Upper lobe of right lung (tissue), 1 donor: ENCODE data around the gene TNFRSF11A. TPM values are rescaled to one million over a fixed set of nuclear protein-coding genes. Genes with fewer than 3 reads are reported as not detected.

Experiments used
- ATAC-seq: fragments of 200-7000 bp; cut with Tn5 transposase; one replicate; pipeline ENCODE4 v1.9.1; 2020; ENCODE audit warnings: mild to moderate bottlenecking, moderate library complexity
- DNase-seq: peaks from one replicate; pipeline ENCODE4 v3.0.0-alpha.2; 2020
- H3K27ac ChIP-seq: fragments of 200-600 bp; one replicate; pipeline ENCODE4 v1.8.0; 2022
- H3K27me3 ChIP-seq: fragments of 200-600 bp; one replicate; pipeline ENCODE4 v1.8.0; 2022; ENCODE audit warnings: mild to moderate bottlenecking
- H3K36me3 ChIP-seq: fragments of 200-600 bp; one replicate; pipeline ENCODE4 v1.8.0; 2022
- H3K4me1 ChIP-seq: fragments of 200-600 bp; one replicate; pipeline ENCODE4 v1.8.0; 2022
- H3K4me3 ChIP-seq: fragments of 200-600 bp; one replicate; pipeline ENCODE4 v1.8.0; 2022; ENCODE audit warnings: mild to moderate bottlenecking
- H3K9me3 ChIP-seq: fragments of 200-600 bp; one replicate; pipeline ENCODE4 v1.8.0; 2022
- CTCF ChIP-seq: fragments of 200-600 bp; IDR thresholded peaks from one replicate; pipeline ENCODE4 v1.8.0; 2022; ENCODE audit warnings: antibody characterized with exemption
- intact Hi-C: fragments of 100-400 bp; cut with DNase I; formaldehyde crosslinking; loops from one replicate; pipeline ENCODE4 v1.11.0; 2022
- total RNA-seq: library from RNA; stranded (reverse); fragmentation: NEBNext Ultra II Directional; extraction: Animal tissue kit (Norgen Biotek cat#: 25700); gene quantifications from one replicate; pipeline ENCODE4 v1.2.1, GENCODE V29; 2021
- donor health status: DM: no; HTN: yes; CAD: no; lungs with severe emphysema.

TNFRSF11A gene
- total RNA-seq, 1 donor from 2014 or later, result 2.5 TPM

GRCh38 chr18:62370366-62370765 lies 45.3 kb downstream of the TNFRSF11A start:
- TF ChIP-seq CTCF, result no peak
- Histone ChIP-seq H3K4me3 (no peak overlapping the region), H3K27me3 (no peaks in the 10 kb centered on the region), H3K9me3 (no peaks in the 10 kb centered on the region), H3K4me1 (no peaks in the 10 kb centered on the region), H3K36me3 (no peaks in the 10 kb centered on the region), H3K27ac (no peak overlapping the region)
- intact Hi-C loops, result no loop called here
- ATAC-seq, result no peak
- DNase-seq, result no peak

GRCh38 chr18:62371436-62371835 lies 46.3 kb downstream of the TNFRSF11A start:
- H3K9me3 ChIP-seq, result no peaks in the 10 kb centered on the region
- H3K4me1 ChIP-seq, result no peaks in the 10 kb centered on the region
- ATAC-seq, result no peak
- no peak overlapping the region for H3K4me3 ChIP-seq
- no peaks in the 10 kb centered on the region for H3K36me3 ChIP-seq
- no peaks in the 10 kb centered on the region for H3K27me3 ChIP-seq
- intact Hi-C loops, result no loop called here
- no peak for DNase-seq
- no peak overlapping the region for H3K27ac ChIP-seq
- TF ChIP-seq CTCF, result no peak

- H3K4me1 ChIP-seq, result no peaks in the 10 kb centered on the region
- no peak overlapping the region for H3K27ac ChIP-seq
- no peak for DNase-seq
- H3K9me3 ChIP-seq, result no peaks in the 10 kb centered on the region
- no peak for TF ChIP-seq CTCF
- ATAC-seq, result no peak
- no peak overlapping the region for H3K4me3 ChIP-seq
- no peaks in the 10 kb centered on the region for H3K36me3 ChIP-seq
- H3K27me3 ChIP-seq, result no peaks in the 10 kb centered on the region
- intact Hi-C loops, result no loop called here
These were observed 47.0 kb downstream of the TNFRSF11A start for GRCh38 chr18:62372156-62372555.

GRCh38 chr18:62372882-62373281 lies 47.8 kb downstream of the TNFRSF11A start:
- H3K36me3 ChIP-seq, result no peaks in the 10 kb centered on the region
- intact Hi-C loops, result no loop called here
- no peak overlapping the region for H3K4me3 ChIP-seq
- no peaks in the 10 kb centered on the region for H3K27me3 ChIP-seq
- no peak for ATAC-seq
- DNase-seq, result no peak
- no peak for TF ChIP-seq CTCF
- H3K27ac ChIP-seq, result no peak overlapping the region
- no peaks in the 10 kb centered on the region for H3K4me1 ChIP-seq
- no peaks in the 10 kb centered on the region for H3K9me3 ChIP-seq

- DNase-seq (no peak), ATAC-seq (no peak)
- H3K27me3 ChIP-seq, result no peaks in the 10 kb centered on the region
- H3K27ac ChIP-seq, result no peak overlapping the region
- H3K9me3 ChIP-seq, result no peaks in the 10 kb centered on the region
- no peak overlapping the region for H3K4me3 ChIP-seq
- no peak for TF ChIP-seq CTCF
- H3K36me3 ChIP-seq, result no peaks in the 10 kb centered on the region
- H3K4me1 ChIP-seq, result no peaks in the 10 kb centered on the region
- intact Hi-C loops, result no loop called here
These were observed 49.4 kb downstream of the TNFRSF11A start for GRCh38 chr18:62374410-62374965.
